ENCODE results near the gene TMSB4Y.

The TMSB4Y gene

DNA sequence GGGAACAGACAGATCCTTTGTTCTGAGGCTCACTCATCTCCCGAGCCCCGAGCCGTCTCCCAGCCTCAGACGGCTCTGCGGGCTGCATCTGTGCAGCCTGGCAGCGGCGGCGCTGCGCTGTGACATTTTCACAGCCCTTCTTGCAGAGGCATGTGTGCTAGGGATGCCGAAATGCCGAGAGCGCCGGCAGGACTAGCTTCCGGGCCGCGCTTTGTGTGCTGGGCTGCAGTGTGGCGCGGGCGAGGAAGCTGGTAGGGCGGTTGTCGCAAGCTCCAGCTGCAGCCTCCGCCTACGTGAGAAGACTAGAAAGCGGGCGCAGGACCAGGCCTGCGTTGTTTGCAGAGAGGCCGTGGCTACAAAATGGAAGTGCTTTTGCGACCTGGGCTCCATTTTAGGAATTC is at the start of gene TMSB4Y:
Gene TMSB4Y, plus strand, starts transcription at position 332 of the 401 bp plus-strand sequence.
- DNase-seq (ENCODE audit: low spot score) = no peak

DNA sequence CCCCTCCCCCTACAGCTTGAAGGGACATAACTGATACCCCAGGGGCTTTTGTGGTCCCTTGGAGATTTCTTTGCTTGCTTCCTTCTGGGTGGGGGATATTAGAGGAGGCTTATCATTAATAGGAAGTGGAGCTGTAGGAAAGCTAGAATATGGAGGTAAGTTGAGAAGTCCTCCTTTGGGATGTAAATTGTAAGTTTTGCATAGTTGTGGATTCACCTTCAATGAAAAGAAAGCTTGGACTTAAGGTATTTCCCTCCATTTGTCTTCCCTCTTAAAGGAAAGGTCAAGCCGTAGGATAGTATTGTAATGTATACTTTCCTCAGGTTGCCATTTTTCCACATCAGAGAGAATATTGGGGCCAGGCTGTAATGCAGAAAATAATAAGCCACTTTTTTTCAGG is 39.5 kb upstream of the TMSB4Y start:
- no peak for DNase-seq (ENCODE audit: low spot score)

DNA sequence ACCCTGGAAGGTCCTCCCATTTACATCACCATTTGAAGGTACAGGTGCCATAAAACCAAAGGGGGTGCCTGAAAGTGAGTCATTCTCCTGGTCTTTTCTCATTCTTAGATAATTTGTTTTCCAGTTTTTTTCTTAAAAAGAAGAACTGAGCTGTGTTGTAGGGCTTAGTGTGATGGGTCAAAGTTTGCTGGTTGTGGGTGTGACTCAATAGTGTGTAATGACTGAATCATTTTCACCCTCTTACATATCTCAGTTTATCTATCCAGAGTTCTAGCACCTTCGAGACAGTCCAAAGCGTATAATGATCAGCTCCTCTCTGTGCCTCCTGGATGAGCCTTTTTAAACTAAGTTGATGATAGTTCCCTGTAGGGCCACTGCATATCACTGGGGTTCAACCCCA is 32.6 kb upstream of the TMSB4Y start:
- no peak for DNase-seq (ENCODE audit: low spot score)

DNA sequence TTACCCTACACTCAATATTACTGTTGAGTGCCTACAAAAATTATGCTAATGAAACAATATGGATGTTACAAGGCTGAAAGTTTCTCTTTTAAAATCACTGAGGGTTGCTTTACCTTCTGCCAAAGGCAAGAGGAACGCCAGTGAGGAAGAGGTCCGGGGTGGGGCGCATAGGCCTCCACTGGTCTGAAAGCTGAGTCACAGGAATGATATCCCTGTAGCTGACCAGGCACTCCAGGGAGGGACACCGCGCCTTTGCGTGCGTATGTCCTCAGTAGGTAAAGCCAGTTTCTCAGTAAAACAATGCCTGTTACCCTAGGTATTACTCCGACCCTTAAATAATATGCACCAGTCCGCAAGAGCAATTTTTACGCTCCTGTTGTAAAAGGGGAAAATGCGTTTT is 1.4 kb upstream of the TMSB4Y start:
- no peak for DNase-seq (ENCODE audit: low spot score)

DNA sequence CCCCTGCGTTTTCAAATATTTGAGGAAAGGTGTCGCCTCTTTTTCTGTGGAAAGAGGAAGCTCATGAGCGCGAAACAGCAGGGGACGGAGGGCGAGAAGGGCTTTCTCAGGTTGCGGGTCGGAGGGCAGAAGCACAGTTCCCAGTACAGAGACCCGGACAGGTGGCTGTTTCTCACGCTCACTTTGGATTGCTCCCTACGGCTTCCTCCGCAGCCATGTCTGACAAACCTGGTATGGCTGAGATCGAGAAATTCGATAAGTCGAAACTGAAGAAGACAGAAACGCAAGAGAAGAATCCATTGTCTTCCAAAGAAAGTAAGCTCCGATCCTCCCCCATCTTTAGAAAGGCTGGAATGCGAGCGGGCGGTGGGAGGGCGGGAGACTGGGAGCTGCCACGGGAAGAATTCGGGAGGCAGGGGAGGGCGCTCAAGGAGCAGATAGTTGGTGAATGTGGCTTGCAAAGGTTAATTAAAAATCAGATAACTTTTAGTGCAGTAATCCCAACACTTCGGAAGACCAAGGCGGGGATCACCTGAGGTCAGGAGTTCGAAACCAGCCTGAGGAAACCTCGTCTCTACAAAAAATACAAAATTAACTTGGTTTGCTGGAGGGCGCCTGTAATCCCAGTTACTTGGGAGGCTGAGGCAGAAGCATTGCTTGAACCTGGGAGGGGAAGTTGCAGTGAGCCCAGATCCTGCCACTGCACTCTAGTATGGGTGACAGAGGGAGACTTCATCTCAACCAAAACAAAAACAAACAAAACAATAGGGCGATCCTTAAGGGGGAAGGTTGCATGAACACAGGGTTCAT is 627 bp downstream of the TMSB4Y start:
- no peak for DNase-seq (ENCODE audit: low spot score)

DNA sequence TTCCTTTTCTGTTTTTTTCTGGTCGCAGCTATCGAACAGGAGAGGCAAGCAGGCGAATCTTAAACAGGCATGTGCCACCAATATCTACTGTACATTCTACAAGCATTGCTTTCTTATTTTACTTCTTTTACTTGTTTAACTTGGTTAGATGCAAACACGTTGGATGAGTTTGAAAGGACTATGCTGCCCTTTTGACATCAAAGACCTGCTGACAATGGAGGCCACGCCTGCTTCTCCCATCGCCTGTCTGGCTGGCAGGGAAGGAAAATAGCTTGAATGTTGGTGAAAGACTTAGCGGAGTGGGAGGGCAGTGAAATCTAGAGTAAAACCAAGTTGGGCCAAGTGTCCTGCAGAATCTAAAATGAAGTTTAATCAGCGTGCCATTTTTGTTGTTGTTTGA is 1.5 kb downstream of the TMSB4Y start:
- DNase-seq (ENCODE audit: low spot score) = no peak

DNA sequence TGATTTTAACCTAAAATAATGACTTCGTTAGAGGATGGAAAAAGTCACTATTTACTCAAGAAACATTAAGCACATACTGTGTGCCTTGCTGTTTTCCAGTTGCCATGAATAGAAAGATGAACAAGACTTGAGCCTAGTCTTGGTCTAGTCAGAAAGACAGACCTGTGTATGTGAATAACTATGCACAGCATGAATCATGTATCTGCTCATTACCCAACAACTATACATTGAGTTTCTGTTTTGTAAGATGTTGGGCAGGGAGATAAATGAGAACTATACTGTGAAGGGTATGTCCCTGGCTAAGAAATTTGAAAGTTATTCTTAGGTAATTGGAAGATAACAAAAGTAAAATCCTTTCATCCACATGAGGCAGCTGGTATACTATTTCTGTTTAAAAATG is 4.3 kb downstream of the TMSB4Y start:
- no peak for DNase-seq (ENCODE audit: low spot score)

DNA sequence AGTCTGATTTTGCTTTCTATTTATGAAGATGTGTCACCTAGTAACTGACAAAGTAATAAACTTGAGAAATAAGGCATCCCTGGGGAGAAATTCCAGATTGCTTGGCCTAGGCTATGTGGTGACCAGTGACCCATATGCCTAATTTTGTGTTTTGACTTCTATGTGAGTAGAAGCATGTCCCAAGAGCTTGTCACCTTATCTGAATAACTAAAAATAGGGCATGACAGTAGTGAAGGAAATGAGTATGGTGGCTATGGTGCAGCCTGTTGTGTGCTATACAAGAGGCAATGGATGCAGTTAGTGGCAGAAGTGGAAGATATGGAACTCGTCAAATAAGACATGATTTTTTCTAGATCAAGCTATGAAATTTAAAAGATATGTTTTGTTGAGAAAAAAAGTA is 15.3 kb downstream of the TMSB4Y start:
- no peak for DNase-seq (ENCODE audit: low spot score)

DNA sequence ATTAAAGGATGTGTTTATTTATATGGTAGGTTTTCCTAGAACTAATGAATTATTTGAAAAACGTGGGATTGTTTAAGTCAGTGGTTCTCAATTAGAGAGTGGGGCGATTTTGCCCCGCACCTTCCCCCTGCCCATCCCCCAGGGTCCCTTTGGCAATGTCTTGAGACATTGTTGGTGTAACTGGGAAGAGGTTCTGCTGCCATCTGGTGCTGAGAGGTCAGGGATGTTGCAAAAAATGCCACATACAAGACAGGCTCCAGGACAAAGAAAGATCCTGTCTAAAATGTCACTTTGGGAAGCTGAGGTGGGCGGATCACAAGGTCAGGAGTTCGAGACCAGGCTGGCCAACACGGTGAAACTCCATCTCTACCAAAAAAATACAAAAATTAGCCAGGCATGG is 25.8 kb downstream of the TMSB4Y start:
- no peak for DNase-seq (ENCODE audit: low spot score)

DNA sequence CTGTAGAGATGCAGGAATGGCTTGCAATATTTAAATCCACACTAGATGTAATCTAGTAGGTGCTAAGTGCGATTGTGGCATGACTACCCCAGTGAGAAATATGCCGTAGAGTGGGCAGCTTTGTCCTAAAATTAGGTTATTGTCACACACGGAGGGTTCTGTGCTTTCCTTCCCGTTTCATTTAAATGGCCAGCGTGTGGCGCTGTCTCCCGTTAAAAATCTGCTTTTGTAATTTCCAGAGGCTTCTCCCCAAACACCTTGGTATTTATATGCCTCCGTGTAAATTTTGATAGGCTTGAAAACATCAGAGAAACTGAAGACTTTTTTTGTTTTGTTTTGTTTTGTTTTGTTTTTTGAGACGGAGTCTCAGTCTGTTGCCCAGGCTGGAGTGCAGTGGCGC is 34.9 kb downstream of the TMSB4Y start:
- no peak for DNase-seq (ENCODE audit: low spot score)

DNA sequence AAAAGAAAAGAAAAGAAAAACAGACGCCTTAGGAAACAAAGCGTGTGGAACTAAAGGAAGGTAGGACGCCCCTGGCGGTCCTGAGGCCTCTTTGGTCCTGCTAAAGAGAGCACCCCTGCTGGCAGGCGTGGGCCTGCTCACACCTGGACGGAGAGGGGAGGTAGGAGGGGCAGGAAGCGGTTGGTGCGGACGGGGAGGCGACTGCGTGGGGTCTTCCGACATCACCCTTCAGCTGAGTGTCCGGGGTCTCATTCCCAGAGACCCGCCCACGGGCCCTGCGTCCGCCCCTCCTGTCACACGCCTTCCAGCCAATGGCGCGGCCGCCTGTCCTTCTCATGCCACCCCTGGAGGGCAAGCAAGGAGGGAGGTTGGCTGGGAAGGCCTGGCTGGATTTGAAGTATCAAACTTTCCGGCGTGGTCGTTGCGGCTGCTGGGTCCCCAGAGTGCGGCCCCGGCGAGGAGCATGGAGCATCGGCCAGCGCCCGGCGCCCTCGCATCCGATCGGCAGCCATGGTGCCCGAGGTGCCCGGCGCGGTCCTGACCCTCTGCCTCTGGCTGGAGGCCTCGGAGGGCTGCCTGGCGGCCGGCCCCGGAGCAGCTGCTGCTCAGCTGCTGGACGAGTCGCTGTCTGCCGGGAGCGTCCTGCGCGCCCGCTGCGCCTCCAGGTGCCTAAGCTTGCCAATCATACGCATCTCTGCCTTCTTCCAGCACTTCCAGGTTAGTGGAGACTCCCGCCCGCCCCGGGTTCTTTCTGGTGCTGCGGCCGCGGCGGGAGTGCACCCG is 47.8 kb downstream of the TMSB4Y start:
- no peak for DNase-seq (ENCODE audit: low spot score)

DNA sequence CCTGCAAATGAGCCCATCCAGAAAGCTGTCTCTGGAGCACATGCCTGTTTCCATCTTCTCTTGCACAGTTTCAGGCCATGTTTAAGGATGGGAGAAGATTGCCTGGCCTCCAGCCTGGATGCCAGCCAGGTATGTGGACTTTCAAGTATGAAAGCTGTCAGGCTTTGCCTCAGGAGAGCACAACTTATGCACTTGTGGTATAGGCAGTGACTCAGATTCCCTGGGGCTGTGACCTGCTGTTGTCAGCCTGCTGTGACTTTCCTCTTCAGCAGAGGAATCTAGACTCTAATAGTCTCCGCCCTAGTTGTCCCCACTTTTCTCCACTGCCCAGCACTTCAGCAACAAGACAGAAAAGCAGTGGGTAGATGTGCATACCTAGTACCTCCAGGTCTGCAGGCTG is 51.0 kb downstream of the TMSB4Y start:
- no peak for DNase-seq (ENCODE audit: low spot score)
